ENCODE data around the gene PSMG4. TPM values are rescaled to one million over a fixed set of nuclear protein-coding genes. Genes with fewer than 3 reads are reported as not detected.

The PSMG4 gene
- total and polyA plus RNA-seq, 8 donors = 4.0 to 92.7 (median 27.4) TPM

DNA sequence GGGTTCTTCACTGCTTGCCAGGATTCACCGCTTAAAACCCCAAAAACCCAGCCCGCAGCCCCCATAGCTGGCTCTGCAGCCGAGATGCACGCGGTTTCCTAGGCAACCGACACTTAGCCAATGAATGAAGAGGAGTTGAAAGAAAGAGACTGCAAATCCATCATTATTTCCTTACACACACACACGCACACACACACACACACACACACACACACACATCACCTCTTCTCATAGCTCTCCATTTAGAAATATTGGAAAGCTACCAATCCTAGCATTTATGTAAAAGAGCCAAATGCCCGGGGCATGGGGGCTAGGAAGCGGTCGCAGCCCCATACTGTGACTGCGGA lies 27.9 kb upstream of the PSMG4 start:
- Histone ChIP-seq H3K9me3 (no peaks in the 10 kb centered on the region), H3K36me3 (no peaks in the 10 kb centered on the region), H3K27me3 (peaks cover 22 to 99% (median 91%) of the 10 kb centered on the region in 3 donors), H3K4me1 (peaks cover 40 to 62% (median 57%) of the 10 kb centered on the region in 4 donors), H3K27ac (peak overlapping the region in 4 of 5 donors; percentile 65 to 79 (median 74)), H3K4me3 (peak overlapping the region; percentile 50 to 66 (median 56))
- 1 to 5% (median 3%) methylated on average over 11 of the region's 11 CpGs for WGBS, 5 donors
- TF ChIP-seq, protein P1, sequence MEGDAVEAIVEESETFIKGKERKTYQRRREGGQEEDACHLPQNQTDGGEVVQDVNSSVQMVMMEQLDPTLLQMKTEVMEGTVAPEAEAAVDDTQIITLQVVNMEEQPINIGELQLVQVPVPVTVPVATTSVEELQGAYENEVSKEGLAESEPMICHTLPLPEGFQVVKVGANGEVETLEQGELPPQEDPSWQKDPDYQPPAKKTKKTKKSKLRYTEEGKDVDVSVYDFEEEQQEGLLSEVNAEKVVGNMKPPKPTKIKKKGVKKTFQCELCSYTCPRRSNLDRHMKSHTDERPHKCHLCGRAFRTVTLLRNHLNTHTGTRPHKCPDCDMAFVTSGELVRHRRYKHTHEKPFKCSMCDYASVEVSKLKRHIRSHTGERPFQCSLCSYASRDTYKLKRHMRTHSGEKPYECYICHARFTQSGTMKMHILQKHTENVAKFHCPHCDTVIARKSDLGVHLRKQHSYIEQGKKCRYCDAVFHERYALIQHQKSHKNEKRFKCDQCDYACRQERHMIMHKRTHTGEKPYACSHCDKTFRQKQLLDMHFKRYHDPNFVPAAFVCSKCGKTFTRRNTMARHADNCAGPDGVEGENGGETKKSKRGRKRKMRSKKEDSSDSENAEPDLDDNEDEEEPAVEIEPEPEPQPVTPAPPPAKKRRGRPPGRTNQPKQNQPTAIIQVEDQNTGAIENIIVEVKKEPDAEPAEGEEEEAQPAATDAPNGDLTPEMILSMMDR (IDR thresholded peaks at IDR 0.05) = no peak
- no peak for TF ChIP-seq EP300 (IDR thresholded peaks at IDR 0.05)
- TF ChIP-seq POLR2A (IDR thresholded peaks at IDR 0.05) = no peak
- no peak for TF ChIP-seq POLR2AphosphoS5 (IDR thresholded peaks at IDR 0.05)
- intact Hi-C loops (cut with DNase I; ENCODE audit: low total_unique reads) = no loop called here
- DNase-seq = peak in 1 of 2 donors; percentile 84

DNA sequence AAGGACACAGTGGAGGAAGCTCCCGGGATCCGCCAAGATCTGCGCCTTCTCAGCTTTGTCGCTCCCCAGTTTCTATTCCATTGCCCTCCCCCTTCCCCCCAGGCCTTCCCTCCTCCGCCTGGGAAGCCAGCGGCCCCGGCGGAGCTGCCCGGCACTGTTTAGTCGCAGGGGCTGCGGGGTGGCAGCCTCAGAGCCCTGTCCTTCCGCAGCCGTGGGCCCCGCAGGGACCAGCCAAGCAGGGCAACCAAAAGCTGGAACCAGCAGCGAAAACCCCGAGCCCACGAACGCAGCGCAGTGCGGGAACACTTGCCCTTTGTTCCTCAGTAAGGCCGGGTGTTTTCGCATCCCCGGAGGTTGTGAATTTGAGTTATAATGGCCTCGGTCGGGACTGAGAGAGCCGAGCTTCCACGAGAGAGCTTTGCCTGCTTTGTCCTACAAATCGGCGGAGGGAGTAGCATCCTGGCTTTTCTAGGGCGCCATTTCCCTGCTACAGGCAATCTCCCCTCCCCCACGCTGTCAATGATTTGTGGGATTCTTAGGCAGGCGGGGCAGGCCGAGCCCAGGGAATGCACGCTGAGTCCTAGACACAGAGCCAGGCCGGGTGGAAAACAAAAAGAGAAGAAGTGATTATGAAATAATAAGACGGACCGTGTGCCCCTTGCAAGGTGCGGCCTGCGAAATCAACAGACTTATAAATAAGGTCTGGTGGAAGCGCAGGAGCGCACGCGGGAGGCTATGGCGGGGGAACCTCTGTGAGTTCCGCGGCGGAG lies 27.3 kb upstream of the PSMG4 start:
- intact Hi-C loops (cut with DNase I; ENCODE audit: low total_unique reads) = no loop called here
- Histone ChIP-seq H3K4me1 (peaks cover 40 to 60% (median 56%) of the 10 kb centered on the region in 4 donors), H3K27me3 (peaks cover 22 to 99% (median 86%) of the 10 kb centered on the region in 3 donors), H3K9me3 (no peaks in the 10 kb centered on the region), H3K36me3 (no peaks in the 10 kb centered on the region), H3K4me3 (peak overlapping the region; percentile 50 to 66 (median 56)), H3K27ac (peak overlapping the region; percentile 37 to 79 (median 70))
- WGBS, 5 donors = 1 to 2% (median 1%) methylated on average over 37 to 47 of the region's 47 CpGs
- peak in 2 of 3 donors; percentile 36 to 39 for TF ChIP-seq POLR2AphosphoS5 (IDR thresholded peaks at IDR 0.05)
- TF ChIP-seq, protein P1 (IDR thresholded peaks at IDR 0.05) = no peak
- peak; percentile 82 to 95 for DNase-seq

DNA sequence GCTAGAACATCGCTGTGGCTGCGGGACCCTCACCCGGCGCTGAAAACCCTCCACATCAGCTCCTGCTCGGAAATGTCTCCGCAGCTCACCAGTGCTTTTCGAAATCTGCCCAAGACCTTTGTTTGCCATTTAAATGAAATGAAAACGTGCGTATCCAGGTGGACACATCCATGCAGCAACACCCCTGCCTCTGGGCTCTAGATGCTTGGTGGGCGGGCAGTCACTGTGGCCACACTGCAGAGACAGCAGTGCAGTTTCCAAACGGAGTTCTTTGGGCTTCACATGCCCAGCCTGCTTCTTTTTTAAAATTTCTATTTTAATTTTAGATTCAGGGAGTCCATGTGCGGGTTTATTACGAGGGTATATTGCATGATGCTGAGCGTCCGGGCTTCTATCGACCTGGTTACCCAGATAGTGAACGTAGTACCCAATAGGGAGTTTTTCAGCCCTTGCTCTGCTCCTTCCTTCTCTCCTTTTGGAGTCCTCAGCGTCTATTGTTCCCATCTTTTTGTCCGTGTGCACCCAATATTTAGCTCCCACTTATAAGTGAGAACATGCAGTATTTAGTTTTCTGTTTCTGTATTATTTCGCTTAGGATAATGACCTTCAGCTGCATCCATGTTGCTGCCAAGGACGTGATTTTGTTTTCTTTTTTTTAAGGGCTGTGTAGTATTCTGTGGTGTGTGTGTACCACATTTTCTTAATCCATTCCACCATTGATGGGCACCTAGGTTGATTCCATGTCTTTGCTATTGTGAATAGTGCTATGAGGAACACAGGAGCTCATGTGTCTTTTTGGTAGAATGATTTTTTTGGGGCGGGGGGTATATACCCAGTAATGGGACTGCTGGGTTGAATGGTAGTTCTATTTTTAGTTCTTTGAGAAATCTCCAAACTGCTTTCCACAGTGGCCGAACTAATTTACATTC lies 26.5 kb upstream of the PSMG4 start:
- Histone ChIP-seq H3K27ac (peak overlapping the region in 4 of 5 donors; percentile 65 to 79 (median 74)), H3K36me3 (no peaks in the 10 kb centered on the region)
- intact Hi-C loops (cut with DNase I; ENCODE audit: low total_unique reads) = no loop called here

More for the DNA sequence above, 26.5 kb upstream of the PSMG4 start:
- TF ChIP-seq, protein P1 (IDR thresholded peaks at IDR 0.05) = no peak
- no peak for TF ChIP-seq EP300 (IDR thresholded peaks at IDR 0.05)
- TF ChIP-seq POLR2A (IDR thresholded peaks at IDR 0.05) = no peak
- no peak for TF ChIP-seq POLR2AphosphoS5 (IDR thresholded peaks at IDR 0.05)
- WGBS, 5 donors = 21 to 26% (median 23%) methylated on average over 23 of the region's 23 CpGs
- H3K4me3 ChIP-seq = peak overlapping the region; percentile 50 to 66 (median 56)
- no peaks in the 10 kb centered on the region for H3K9me3 ChIP-seq
- peaks cover 31 to 52% (median 48%) of the 10 kb centered on the region in 4 donors for H3K4me1 ChIP-seq
- peak in 1 of 2 donors; percentile 42 for DNase-seq
- peaks cover 18 to 94% (median 78%) of the 10 kb centered on the region in 3 donors for H3K27me3 ChIP-seq

Measured in stomach (tissue), 9 donors.